AG04450 (cell line): ENCODE measurements around the gene WWOX. TPM values are rescaled to one million over a fixed set of nuclear protein-coding genes. Genes with fewer than 3 reads are reported as not detected.

Experiments used
- CTCF ChIA-PET: fragments of 300-600, 350-600 bp; formaldehyde crosslinking; extraction: SDS; loops from one replicate; lab custom pipeline; 2022; ENCODE audit warnings: antibody characterized with exemption, inconsistent platforms; lab: Charles Lee
- POLR2A ChIA-PET: fragments of 350-600 bp; formaldehyde crosslinking; extraction: SDS; loops from one replicate; lab custom pipeline; 2021; ENCODE audit warnings: antibody characterized with exemption, inconsistent platforms; lab: Yijun Ruan, JAX
- DNase-seq: peaks from one replicate; pipeline ENCODE4 v3.0.0-alpha.2; 2011; ENCODE audit warnings: low read depth, low spot score
- H3K27ac ChIP-seq: one replicate; pipeline ENCODE4 v1.5.1; 2012; ENCODE audit warnings: low read depth, low read length, control low read depth
- H3K27me3 ChIP-seq: one replicate; pipeline ENCODE4 v1.6.0; 2012; ENCODE audit warnings: low read length; ENCODE audit not compliant: control insufficient read depth, insufficient read depth
- H3K4me3 ChIP-seq: 2 replicates; pipeline ENCODE4 v1.5.1; 2011; ENCODE audit warnings: mild to moderate bottlenecking, low read depth, low read length, control low read depth
- H3K9me3 ChIP-seq: 2 replicates; pipeline ENCODE4 v1.5.1; 2012; ENCODE audit warnings: low read length; ENCODE audit not compliant: control insufficient read depth, insufficient read depth
- polyA plus RNA-seq: library from polyadenylated mRNA; depleted of rRNA; stranded (reverse); fragments of >200 nt; gene quantifications from 2 replicates; pipeline ENCODE4 v1.2.3, GENCODE V29; 2011
- TF ChIP-seq, protein P1 (sequence below): IDR thresholded peaks from 2 replicates; pipeline ENCODE4 v1.5.1; 2011; ENCODE audit warnings: low read depth, low read length, control low read depth, inconsistent platforms

WWOX gene
- polyA plus RNA-seq, 1 experiment: 2.1 TPM

DNA sequence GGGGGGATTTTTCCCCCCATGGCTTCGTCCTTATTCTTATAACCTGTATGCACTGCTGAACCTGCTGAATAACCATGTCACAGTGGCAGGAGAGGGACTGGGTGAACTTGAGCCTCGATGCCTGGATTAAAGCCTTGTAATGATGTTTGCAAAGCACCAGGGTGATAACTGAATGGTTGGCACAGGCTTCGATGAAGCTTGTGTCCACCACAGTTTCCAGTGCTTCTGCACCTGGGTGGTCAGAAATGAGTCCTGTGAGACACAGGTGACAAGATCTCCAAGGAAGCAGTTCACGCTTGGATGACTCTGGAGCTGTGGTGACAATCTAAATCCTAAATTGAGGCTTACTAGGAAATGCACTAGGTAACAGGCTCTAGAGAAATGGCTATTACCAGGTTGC lies 771.8 kb downstream of the WWOX start:
- no peak for DNase-seq
- ChIA-PET POLR2A (no interaction called here), CTCF (no interaction called here)
- H3K4me3 ChIP-seq: no peak overlapping the region
- no peaks in the 10 kb centered on the region for H3K27me3 ChIP-seq
- TF ChIP-seq, protein P1, sequence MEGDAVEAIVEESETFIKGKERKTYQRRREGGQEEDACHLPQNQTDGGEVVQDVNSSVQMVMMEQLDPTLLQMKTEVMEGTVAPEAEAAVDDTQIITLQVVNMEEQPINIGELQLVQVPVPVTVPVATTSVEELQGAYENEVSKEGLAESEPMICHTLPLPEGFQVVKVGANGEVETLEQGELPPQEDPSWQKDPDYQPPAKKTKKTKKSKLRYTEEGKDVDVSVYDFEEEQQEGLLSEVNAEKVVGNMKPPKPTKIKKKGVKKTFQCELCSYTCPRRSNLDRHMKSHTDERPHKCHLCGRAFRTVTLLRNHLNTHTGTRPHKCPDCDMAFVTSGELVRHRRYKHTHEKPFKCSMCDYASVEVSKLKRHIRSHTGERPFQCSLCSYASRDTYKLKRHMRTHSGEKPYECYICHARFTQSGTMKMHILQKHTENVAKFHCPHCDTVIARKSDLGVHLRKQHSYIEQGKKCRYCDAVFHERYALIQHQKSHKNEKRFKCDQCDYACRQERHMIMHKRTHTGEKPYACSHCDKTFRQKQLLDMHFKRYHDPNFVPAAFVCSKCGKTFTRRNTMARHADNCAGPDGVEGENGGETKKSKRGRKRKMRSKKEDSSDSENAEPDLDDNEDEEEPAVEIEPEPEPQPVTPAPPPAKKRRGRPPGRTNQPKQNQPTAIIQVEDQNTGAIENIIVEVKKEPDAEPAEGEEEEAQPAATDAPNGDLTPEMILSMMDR: no peak
- H3K9me3 ChIP-seq: peaks cover 45% of the 10 kb centered on the region
- no peak overlapping the region for H3K27ac ChIP-seq

DNA sequence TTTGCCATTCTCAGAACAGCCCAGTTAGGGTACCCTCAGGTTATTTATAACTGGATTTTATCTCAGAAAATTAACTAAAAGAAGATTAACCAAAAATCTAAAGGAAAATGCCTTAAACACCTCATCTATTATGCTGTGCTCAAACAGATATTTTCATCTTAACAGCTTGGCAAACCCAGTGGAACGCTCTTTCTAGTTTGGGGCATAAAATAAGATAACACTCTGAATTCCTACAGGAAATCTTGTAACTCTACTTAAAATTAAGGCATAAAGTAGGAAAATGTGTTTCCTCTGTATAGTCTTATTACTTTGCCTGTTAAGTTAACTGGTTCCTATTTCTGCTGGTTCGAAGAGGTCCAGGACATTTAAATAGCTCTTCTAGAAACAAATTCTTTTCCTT lies 777.2 kb downstream of the WWOX start:
- no peak for DNase-seq
- H3K27me3 ChIP-seq: no peaks in the 10 kb centered on the region
- TF ChIP-seq, protein P1: no peak
- H3K4me3 ChIP-seq: no peak overlapping the region
- peaks cover 47% of the 10 kb centered on the region for H3K9me3 ChIP-seq
- ChIA-PET POLR2A (no interaction called here), CTCF (no interaction called here)
- no peak overlapping the region for H3K27ac ChIP-seq

DNA sequence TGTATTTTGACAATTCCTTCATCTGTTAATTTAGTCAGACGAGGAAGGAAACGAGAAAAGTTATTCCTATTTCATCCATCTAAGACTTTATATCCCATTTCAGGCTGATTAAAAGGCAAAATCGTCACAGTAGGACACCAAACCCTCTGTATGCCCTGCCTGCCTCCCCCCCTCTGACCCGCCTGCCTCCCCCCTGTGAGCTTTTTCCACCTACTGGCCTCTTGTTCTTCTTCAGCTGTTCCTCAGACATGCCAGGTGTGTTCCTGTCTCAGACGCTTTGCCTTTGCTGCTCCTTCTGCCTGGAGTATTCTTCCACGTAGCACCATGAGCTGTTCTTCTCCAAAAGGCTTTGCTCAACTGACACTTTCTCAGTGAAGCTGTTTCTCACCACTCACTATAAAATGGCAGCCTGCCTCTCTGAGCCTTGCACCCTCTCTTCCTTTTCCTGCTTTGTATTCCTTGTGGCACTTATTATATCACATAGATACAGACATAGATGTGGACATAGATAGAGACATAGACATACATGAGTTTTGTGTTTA lies 777.7 kb downstream of the WWOX start:
- ChIA-PET CTCF (no interaction called here), POLR2A (no interaction called here)
- no peak overlapping the region for H3K27ac ChIP-seq
- DNase-seq: no peak
- no peaks in the 10 kb centered on the region for H3K27me3 ChIP-seq
- TF ChIP-seq, protein P1: no peak
- H3K9me3 ChIP-seq: peaks cover 46% of the 10 kb centered on the region
- no peak overlapping the region for H3K4me3 ChIP-seq

DNA sequence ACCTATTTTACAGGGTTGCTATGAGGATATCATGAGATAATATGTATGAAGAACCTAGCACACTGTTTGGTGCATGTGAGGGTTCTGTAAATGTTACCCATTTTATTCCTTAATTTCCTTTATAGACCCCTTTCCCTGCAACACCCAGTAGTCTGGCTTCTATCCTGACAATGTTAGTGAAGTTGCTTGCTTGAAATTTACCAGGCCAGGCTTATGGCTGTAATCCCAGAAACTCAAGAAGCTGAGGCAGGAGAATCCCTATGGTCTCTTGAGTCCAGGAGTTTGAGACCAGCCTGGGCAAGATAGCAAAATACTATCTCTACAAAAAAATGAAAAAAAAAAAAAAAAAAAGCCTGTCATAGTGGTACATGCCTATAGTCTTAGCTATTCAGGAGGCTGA lies 779.1 kb downstream of the WWOX start:
- CTCF ChIA-PET: no interaction called here

DNA sequence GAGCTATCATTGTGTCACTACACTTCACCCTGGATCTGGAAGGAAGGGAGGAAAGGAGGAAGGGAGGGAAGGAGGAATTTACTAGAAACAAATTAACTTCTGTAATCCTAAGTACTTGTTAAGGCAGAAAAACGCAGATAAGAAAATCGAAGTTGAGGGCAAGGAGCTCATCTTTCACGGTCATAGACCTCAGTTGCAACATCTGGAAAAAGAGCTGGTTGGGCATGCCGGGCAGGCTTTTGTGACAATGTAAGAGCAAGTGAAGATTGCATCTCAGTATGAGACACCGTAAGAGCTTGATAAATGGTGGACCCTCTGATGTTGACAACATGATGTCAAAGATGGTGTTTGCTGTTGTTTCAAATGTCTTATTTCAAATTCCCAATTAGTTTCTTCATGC lies 779.6 kb downstream of the WWOX start:
- Histone ChIP-seq H3K4me3 (no peak overlapping the region), H3K27me3 (no peaks in the 10 kb centered on the region), H3K27ac (no peak overlapping the region), H3K9me3 (peaks cover 49% of the 10 kb centered on the region)
- no peak for DNase-seq
- TF ChIP-seq, protein P1: no peak
- ChIA-PET CTCF (no interaction called here), POLR2A (no interaction called here)

More for the DNA sequence above, 779.1 kb downstream of the WWOX start:
- no peak overlapping the region for H3K27ac ChIP-seq
- H3K27me3 ChIP-seq: no peaks in the 10 kb centered on the region
- POLR2A ChIA-PET: no interaction called here
- TF ChIP-seq, protein P1: no peak
- peaks cover 50% of the 10 kb centered on the region for H3K9me3 ChIP-seq
- DNase-seq: no peak
- no peak overlapping the region for H3K4me3 ChIP-seq
